Neutrophil (primary cell): ENCODE measurements around the gene KLHDC7B.

ENCODE experiments used
- H3K27ac ChIP-seq: fragments of 200-600 bp; sonication (generic); 2 replicates; pipeline ENCODE4 v1.5.1; 2016; ENCODE audit warnings: mild to moderate bottlenecking, moderate library complexity
- H3K27me3 ChIP-seq: fragments of 200-600 bp; sonication (generic); 2 replicates; pipeline ENCODE4 v1.6.0; 2016; ENCODE audit warnings: mild to moderate bottlenecking
- H3K36me3 ChIP-seq: fragments of 200-600 bp; sonication (generic); 2 replicates; pipeline ENCODE4 v1.5.1; 2017
- H3K4me1 ChIP-seq, 2 experiments: fragments of 200-600 bp in 1 of 2; sonication (generic) in 1 of 2; 1 replicate in 1 of 2; 2 replicates in 1 of 2; pipeline versions ENCODE4 v1.5.1 to v1.6.1; 2013 to 2016; ENCODE audit warnings: low read depth in 1 of 2, low read length in 1 of 2, mild to moderate bottlenecking in 1 of 2, moderate library complexity in 1 of 2; ENCODE audit not compliant: control insufficient read depth in 1 of 2, insufficient read depth in 1 of 2
- H3K4me3 ChIP-seq, 2 experiments: fragments of 200-600 bp in 1 of 2; sonication (generic) in 1 of 2; 1 replicate in 1 of 2; 2 replicates in 1 of 2; pipeline ENCODE4 v1.5.1; 2013 to 2016; ENCODE audit warnings: low read depth in 1 of 2, low read length in 1 of 2, mild to moderate bottlenecking in 1 of 2, moderate library complexity in 1 of 2
- H3K9me3 ChIP-seq: fragments of 200-600 bp; sonication (generic); 2 replicates; pipeline ENCODE4 v1.5.1; 2016
- CTCF ChIP-seq: fragments of 200-600 bp; sonication (generic); IDR thresholded peaks from 2 replicates; pipeline ENCODE4 v1.5.1; 2016; ENCODE audit warnings: antibody characterized with exemption

KLHDC7B gene

DNA sequence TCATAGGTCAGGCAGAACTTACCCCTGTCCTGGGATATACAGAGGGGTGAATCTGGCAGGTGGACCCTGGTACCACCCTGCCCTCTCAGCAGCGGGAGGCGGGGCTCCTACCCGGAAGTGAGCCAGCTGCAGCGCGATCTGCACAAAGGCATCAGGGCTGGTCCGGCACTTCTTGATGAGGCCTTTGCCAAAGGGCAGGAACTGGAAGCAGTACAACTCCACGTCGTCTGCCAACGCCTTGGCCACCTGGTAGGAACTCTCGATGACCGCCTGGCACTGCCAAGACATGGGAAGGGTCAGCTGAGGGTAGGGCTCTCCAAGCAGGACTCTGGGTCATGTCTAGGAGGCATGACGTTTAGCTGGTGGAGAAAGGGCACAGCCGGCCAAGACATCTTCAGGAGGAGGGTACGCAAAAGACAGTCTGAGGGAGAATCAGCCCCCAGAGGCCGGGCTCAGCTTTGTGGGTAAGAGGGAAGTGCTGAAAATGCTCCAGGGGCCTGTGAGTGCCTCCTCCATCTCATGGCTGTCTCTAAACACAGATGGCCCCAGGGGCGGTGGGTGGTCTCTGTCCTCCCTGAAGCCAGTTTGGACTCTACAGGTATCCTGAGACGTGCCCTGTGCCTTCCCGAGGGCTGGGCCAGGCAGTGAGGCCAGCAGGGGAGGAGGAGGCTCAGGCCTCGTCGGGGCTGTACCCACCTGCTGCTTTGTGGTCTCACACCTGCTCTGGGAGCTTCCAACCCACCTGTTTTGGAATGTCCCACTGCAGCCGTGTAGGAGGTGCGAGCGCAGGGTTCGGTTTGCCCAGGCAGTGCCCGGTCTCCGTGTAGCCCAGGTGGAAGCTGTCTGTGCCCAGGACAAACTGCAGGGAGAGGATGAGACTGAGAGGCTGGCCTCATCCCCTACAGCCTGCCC, 25.8 kb downstream of the KLHDC7B start:
- Histone ChIP-seq H3K27me3 (no peaks in the 10 kb centered on the region), H3K4me1 (no peaks in the 10 kb centered on the region), H3K9me3 (no peaks in the 10 kb centered on the region), H3K4me3 (no peak overlapping the region), H3K27ac (no peak overlapping the region), H3K36me3 (peaks cover 85% of the 10 kb centered on the region)
- no peak for TF ChIP-seq CTCF

- no peaks in the 10 kb centered on the region for H3K9me3 ChIP-seq
- H3K27ac ChIP-seq = no peak overlapping the region
- no peaks in the 10 kb centered on the region for H3K4me1 ChIP-seq
- TF ChIP-seq CTCF = no peak
- H3K4me3 ChIP-seq = no peak overlapping the region
- peaks cover 83% of the 10 kb centered on the region for H3K36me3 ChIP-seq
- H3K27me3 ChIP-seq = peaks cover 10% of the 10 kb centered on the region
These were observed 27.3 kb downstream of the KLHDC7B start for GRCh38 chr22:50572965-50573364.

GRCh38 chr22:50573491-50574382, 28.0 kb downstream of the KLHDC7B start:
- H3K4me1 ChIP-seq = no peaks in the 10 kb centered on the region
- H3K4me3 ChIP-seq = no peak overlapping the region
- no peak overlapping the region for H3K27ac ChIP-seq
- H3K36me3 ChIP-seq = peaks cover 81% of the 10 kb centered on the region
- H3K9me3 ChIP-seq = no peaks in the 10 kb centered on the region
- TF ChIP-seq CTCF = no peak
- H3K27me3 ChIP-seq = peaks cover 18% of the 10 kb centered on the region

GRCh38 chr22:50574383-50574755, 28.7 kb downstream of the KLHDC7B start:
- H3K36me3 ChIP-seq = peaks cover 81% of the 10 kb centered on the region
- H3K9me3 ChIP-seq = no peaks in the 10 kb centered on the region
- H3K4me1 ChIP-seq = no peaks in the 10 kb centered on the region
- H3K27me3 ChIP-seq = peaks cover 18% of the 10 kb centered on the region
- H3K4me3 ChIP-seq = no peak overlapping the region
- no peak for TF ChIP-seq CTCF
- H3K27ac ChIP-seq = no peak overlapping the region

GRCh38 chr22:50575426-50575941, 29.8 kb downstream of the KLHDC7B start:
- no peaks in the 10 kb centered on the region for H3K9me3 ChIP-seq
- H3K4me3 ChIP-seq = no peak overlapping the region
- H3K36me3 ChIP-seq = peaks cover 81% of the 10 kb centered on the region
- no peak for TF ChIP-seq CTCF
- H3K27me3 ChIP-seq = peaks cover 18% of the 10 kb centered on the region
- H3K27ac ChIP-seq = no peak overlapping the region
- H3K4me1 ChIP-seq = no peaks in the 10 kb centered on the region
